Lower lobe of right lung (tissue), 2 donors: ENCODE results near the gene CLCA2. TPM values are rescaled to one million over a fixed set of nuclear protein-coding genes. Genes with fewer than 3 reads are reported as not detected.

ENCODE experiments used
- ATAC-seq, 2 donors: fragments of 200-7000 bp; cut with Tn5 transposase; one replicate each; pipeline ENCODE4 v1.9.1; 2020 to 2022; ENCODE audit warnings: mild to moderate bottlenecking in 2 of 2, moderate library complexity in 2 of 2
- DNase-seq: peaks from one replicate; pipeline ENCODE4 v3.0.0-alpha.2; 2020
- H3K27ac ChIP-seq: fragments of 200-600 bp; one replicate; pipeline ENCODE4 v1.8.0; 2022
- H3K27me3 ChIP-seq: fragments of 200-600 bp; one replicate; pipeline ENCODE4 v1.8.0; 2022; ENCODE audit warnings: low read depth
- H3K36me3 ChIP-seq: fragments of 200-600 bp; one replicate; pipeline ENCODE4 v1.8.0; 2022; ENCODE audit warnings: mild to moderate bottlenecking
- H3K4me1 ChIP-seq: fragments of 200-600 bp; one replicate; pipeline ENCODE4 v1.8.0; 2022
- H3K4me3 ChIP-seq: fragments of 200-600 bp; one replicate; pipeline ENCODE4 v1.8.0; 2022; ENCODE audit warnings: mild to moderate bottlenecking
- H3K9me3 ChIP-seq: fragments of 200-600 bp; one replicate; pipeline ENCODE4 v1.8.0; 2022
- CTCF ChIP-seq: fragments of 200-600 bp; IDR thresholded peaks from one replicate; pipeline ENCODE4 v1.8.0; 2022; ENCODE audit warnings: antibody characterized with exemption, mild to moderate bottlenecking
- intact Hi-C: fragments of 100-400 bp; cut with DNase I; formaldehyde crosslinking; loops from one replicate; pipeline ENCODE4 v1.11.0; 2022
- total RNA-seq: library from RNA; stranded (reverse); fragmentation: NEBNext Ultra II Directional; extraction: Animal tissue kit (Norgen Biotek cat#: 25700); gene quantifications from one replicate; pipeline ENCODE4 v1.2.1, GENCODE V29; 2021
- donor health status: DM: no; HTN: yes; CAD: no; lungs with severe emphysema.

The CLCA2 gene
- total RNA-seq, 1 donor from 2014 or later = 0.62 TPM

GRCh38 chr1:86481966-86482365 is 58.0 kb downstream of the CLCA2 start:
- H3K27me3 ChIP-seq = no peaks in the 10 kb centered on the region
- no peaks in the 10 kb centered on the region for H3K36me3 ChIP-seq
- DNase-seq = no peak
- no peak overlapping the region for H3K27ac ChIP-seq
- no peak overlapping the region for H3K4me3 ChIP-seq
- ATAC-seq = no peak
- no peaks in the 10 kb centered on the region for H3K4me1 ChIP-seq
- intact Hi-C loops = no loop called here
- no peak for TF ChIP-seq CTCF
- no peaks in the 10 kb centered on the region for H3K9me3 ChIP-seq

- DNase-seq = no peak
- Histone ChIP-seq H3K27me3 (no peaks in the 10 kb centered on the region), H3K9me3 (no peaks in the 10 kb centered on the region), H3K36me3 (no peaks in the 10 kb centered on the region), H3K4me1 (no peaks in the 10 kb centered on the region), H3K4me3 (no peak overlapping the region), H3K27ac (no peak overlapping the region)
- peak in 1 of 2 donors; percentile 48 for ATAC-seq
- intact Hi-C loops = no loop called here
- no peak for TF ChIP-seq CTCF
Observed at GRCh38 chr1:86487131-86487810, 63.3 kb downstream of the CLCA2 start.

- DNase-seq (no peak), ATAC-seq (no peak)
- Histone ChIP-seq H3K4me1 (no peaks in the 10 kb centered on the region), H3K27ac (no peak overlapping the region), H3K36me3 (no peaks in the 10 kb centered on the region), H3K4me3 (no peak overlapping the region), H3K9me3 (no peaks in the 10 kb centered on the region), H3K27me3 (no peaks in the 10 kb centered on the region)
- TF ChIP-seq CTCF = no peak
- intact Hi-C loops = no loop called here
Observed at GRCh38 chr1:86487811-86488141, 63.8 kb downstream of the CLCA2 start.

GRCh38 chr1:86489242-86489878 is 65.4 kb downstream of the CLCA2 start:
- DNase-seq = no peak
- H3K4me1 ChIP-seq = no peaks in the 10 kb centered on the region
- TF ChIP-seq CTCF = no peak
- intact Hi-C loops = no loop called here
- no peak overlapping the region for H3K4me3 ChIP-seq
- no peaks in the 10 kb centered on the region for H3K9me3 ChIP-seq
- H3K36me3 ChIP-seq = no peaks in the 10 kb centered on the region
- H3K27ac ChIP-seq = no peak overlapping the region
- no peaks in the 10 kb centered on the region for H3K27me3 ChIP-seq
- ATAC-seq = no peak

- DNase-seq = no peak
- Histone ChIP-seq H3K36me3 (no peaks in the 10 kb centered on the region), H3K27ac (no peak overlapping the region), H3K4me1 (no peaks in the 10 kb centered on the region), H3K27me3 (no peaks in the 10 kb centered on the region), H3K4me3 (no peak overlapping the region), H3K9me3 (no peaks in the 10 kb centered on the region)
- intact Hi-C loops = no loop called here
- no peak for TF ChIP-seq CTCF
- ATAC-seq = no peak
Observed at GRCh38 chr1:86491171-86491950, 67.4 kb downstream of the CLCA2 start.
